ENCODE results near the gene POLR3B. TPM values are rescaled to one million over a fixed set of nuclear protein-coding genes. Genes with fewer than 3 reads are reported as not detected.

The POLR3B gene
- total and polyA plus RNA-seq, 2 of the 8 experiments (the other 6 are each of a cell fraction or from before 2014, with no cell fraction given), result 5.0 to 13.2 TPM

- Histone ChIP-seq H4K8ac (ENCODE audit: extremely low read depth, insufficient read depth, low read length) (no peak overlapping the region), H3K4me1 (replicated peaks in 1 of 4; ENCODE audit: control insufficient read depth in 3 of 4, insufficient read depth in 4 of 4, low read length in 3 of 4) (peaks cover 0 to 9% (median 1%) of the 10 kb centered on the region in 4 experiments; a peak in 2 of 7 replicates), H2AK5ac (ENCODE audit: low read depth, low read length) (no peak overlapping the region), H3K23ac (ENCODE audit: insufficient read length) (no peak overlapping the region), H2AFZ (ENCODE audit: low read length) (no peak overlapping the region), H4K20me1 (replicated peaks in 1 of 2; ENCODE audit: control insufficient read depth in 1 of 2, insufficient read depth in 2 of 2, low read length in 2 of 2) (no peaks in the 10 kb centered on the region), H2BK5ac (ENCODE audit: low read depth, low read length) (no peak overlapping the region), H2BK20ac (ENCODE audit: low read length) (no peak overlapping the region), H3K4ac (replicated peaks; ENCODE audit: insufficient read length, low read depth, low read length) (no peak overlapping the region), H3K27ac (ENCODE audit: low read depth, low read length) (no peak overlapping the region), H3K23me2 (ENCODE audit: low read depth, low read length) (no peaks in the 10 kb centered on the region), H2BK15ac (ENCODE audit: low read length) (no peak overlapping the region), H3K36me3 (ENCODE audit: control insufficient read depth in 2 of 4, insufficient read depth in 4 of 4, low read length in 3 of 4) (no peaks in the 10 kb centered on the region), H3K79me1 (ENCODE audit: low read depth, low read length) (no peaks in the 10 kb centered on the region), H3K18ac (ENCODE audit: extremely low read depth, low read length) (no peak overlapping the region), H2BK120ac (replicated peaks; ENCODE audit: low read depth, low read length) (no peak overlapping the region), H3K79me2 (ENCODE audit: control insufficient read depth in 1 of 2, insufficient read depth in 2 of 2, low read length in 2 of 2) (no peaks in the 10 kb centered on the region), H3K14ac (ENCODE audit: insufficient read length) (no peak overlapping the region), H3K4me2 (ENCODE audit: insufficient read depth in 1 of 2, low read depth in 2 of 2, low read length in 2 of 2) (no peak overlapping the region), H2BK12ac (ENCODE audit: low read depth, low read length) (no peak overlapping the region), H3K56ac (replicated peaks; ENCODE audit: insufficient read length, low read depth, low read length) (no peak overlapping the region), H3K9ac (replicated peaks in 1 of 4; ENCODE audit: extremely low read depth in 1 of 4, low read depth in 3 of 4, low read length in 3 of 4) (no peak overlapping the region), H4K5ac (ENCODE audit: insufficient read length, low read depth, low read length) (no peak overlapping the region), H3K27me3 (replicated peaks in 1 of 4; ENCODE audit: control insufficient read depth in 3 of 4, extremely low read depth in 1 of 4, insufficient read depth in 3 of 4, low read length in 3 of 4) (no peaks in the 10 kb centered on the region), H3K4me3 (ENCODE audit: extremely low read depth in 1 of 4, insufficient read depth in 2 of 4, low read depth in 3 of 4, low read length in 4 of 4) (no peak overlapping the region), H3K9me3 (ENCODE audit: insufficient read depth in 2 of 2, low read depth in 1 of 2, low read length in 1 of 2) (no peaks in the 10 kb centered on the region), H4K91ac (replicated peaks; ENCODE audit: insufficient read length, low read length) (no peak overlapping the region)
- TF ChIP-seq SP4 (IDR thresholded peaks at IDR 0.05; ENCODE audit: low read length) (no peak), BRCA1 (IDR thresholded peaks at IDR 0.05; ENCODE audit: low read depth, low read length) (no peak), E2F6 (IDR thresholded peaks at IDR 0.05) (no peak)
- DNase-seq (ENCODE audit: low read depth in 1 of 2, low spot score in 2 of 2) (no peak), FAIRE-seq (no peak)
- ChIA-PET CTCF (ENCODE audit: partially characterized antibody) (interaction anchor here (1.2 to 1.6 kb wide), 2 partner anchors 12 to 151 kb away, joined by 3 to 4 read pairs; no protein-coding TSS in a partner anchor), POLR2A (ENCODE audit: partially characterized antibody) (interaction anchor here (0.6 kb wide), 1 partner anchor 120 kb away, joined by 5 read pairs; no protein-coding TSS in a partner anchor)
- 88% methylated on average over 1 of the region's 1 CpG; no CpG with 5 or more reads in 1 of the 2 experiments for WGBS, 2 experiments (ENCODE audit: extremely low coverage in 1 of 2, insufficient coverage in 1 of 2, insufficient read length in 1 of 2, insufficient replicate concordance in 2 of 2, low coverage in 1 of 2, low lambda C conversion rate in 2 of 2, missing lambda C conversion rate in 1 of 2)
Measured at GRCh38 chr12:106452309-106452708, 94.8 kb downstream of the POLR3B start.

Measured in H1 (cell line).